Fibroblast of villous mesenchyme (primary cell): ENCODE results near the gene DEPDC7. TPM values are rescaled to one million over a fixed set of nuclear protein-coding genes. Genes with fewer than 3 reads are reported as not detected.

Experiments
- DNase-seq: peaks from one replicate; pipeline ENCODE4 v3.0.0-alpha.2; 2010; ENCODE audit warnings: low read depth
- H3K4me3 ChIP-seq: 2 replicates; pipeline ENCODE4 v1.5.1; 2011; ENCODE audit warnings: low read depth, mild to moderate bottlenecking, low read length
- small RNA-seq: library from RNA; depleted of rRNA; stranded (forward); fragments of <200 nt; gene quantifications from one replicate; pipeline ENCODE3, GENCODE V24; 2012
- total RNA-seq: library from RNA; depleted of rRNA; stranded (reverse); fragments of >200 nt; gene quantifications from 2 replicates; pipeline ENCODE4 v1.2.3, GENCODE V29; 2012
- TF ChIP-seq, protein P1 (sequence below): IDR thresholded peaks from 2 replicates; pipeline ENCODE4 v1.5.1; 2012; ENCODE audit warnings: low read depth, mild to moderate bottlenecking, low read length; ENCODE audit not compliant: insufficient read depth

Gene DEPDC7
- total RNA-seq, 1 donor, result 11.7 TPM

DNA sequence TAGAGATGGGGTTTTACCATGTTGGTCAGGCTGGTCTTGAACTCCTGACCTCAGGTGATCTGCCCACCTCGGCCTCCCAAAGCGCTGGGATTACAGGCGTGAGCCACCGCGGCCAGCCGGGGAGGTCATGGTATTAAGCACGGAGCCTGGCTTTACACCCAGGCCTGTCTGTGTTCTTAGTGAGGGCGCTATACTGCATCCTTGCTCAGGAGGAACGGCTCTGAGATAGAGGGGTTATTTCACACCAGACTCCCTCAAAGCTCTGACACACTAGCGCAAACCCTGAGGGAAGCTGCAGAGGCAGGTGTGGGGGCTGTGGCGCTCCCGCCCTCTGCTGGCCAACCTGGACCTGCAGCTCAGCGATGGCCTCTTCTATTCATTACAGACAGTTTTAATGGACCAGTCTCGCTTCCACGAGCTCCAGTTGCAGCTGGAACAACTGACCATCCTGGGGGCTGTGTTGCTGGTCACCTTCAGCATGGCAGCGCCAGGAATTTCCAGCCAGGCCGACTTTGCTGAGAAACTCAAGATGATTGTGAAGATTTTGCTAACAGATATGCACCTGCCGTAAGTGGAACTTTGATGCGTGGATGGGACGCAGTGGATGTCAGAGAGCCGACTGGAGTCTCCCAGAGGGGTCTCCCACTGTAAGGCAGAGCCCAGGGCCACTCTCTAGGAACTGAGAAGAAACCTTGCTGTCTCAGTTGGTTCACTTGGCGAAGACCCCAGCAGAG is 49.9 kb downstream of the DEPDC7 start:
- DNase-seq, result peak; percentile 68
- H3K4me3 ChIP-seq, result no peak overlapping the region
- TF ChIP-seq, protein P1, sequence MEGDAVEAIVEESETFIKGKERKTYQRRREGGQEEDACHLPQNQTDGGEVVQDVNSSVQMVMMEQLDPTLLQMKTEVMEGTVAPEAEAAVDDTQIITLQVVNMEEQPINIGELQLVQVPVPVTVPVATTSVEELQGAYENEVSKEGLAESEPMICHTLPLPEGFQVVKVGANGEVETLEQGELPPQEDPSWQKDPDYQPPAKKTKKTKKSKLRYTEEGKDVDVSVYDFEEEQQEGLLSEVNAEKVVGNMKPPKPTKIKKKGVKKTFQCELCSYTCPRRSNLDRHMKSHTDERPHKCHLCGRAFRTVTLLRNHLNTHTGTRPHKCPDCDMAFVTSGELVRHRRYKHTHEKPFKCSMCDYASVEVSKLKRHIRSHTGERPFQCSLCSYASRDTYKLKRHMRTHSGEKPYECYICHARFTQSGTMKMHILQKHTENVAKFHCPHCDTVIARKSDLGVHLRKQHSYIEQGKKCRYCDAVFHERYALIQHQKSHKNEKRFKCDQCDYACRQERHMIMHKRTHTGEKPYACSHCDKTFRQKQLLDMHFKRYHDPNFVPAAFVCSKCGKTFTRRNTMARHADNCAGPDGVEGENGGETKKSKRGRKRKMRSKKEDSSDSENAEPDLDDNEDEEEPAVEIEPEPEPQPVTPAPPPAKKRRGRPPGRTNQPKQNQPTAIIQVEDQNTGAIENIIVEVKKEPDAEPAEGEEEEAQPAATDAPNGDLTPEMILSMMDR, result peak; percentile 91

DNA sequence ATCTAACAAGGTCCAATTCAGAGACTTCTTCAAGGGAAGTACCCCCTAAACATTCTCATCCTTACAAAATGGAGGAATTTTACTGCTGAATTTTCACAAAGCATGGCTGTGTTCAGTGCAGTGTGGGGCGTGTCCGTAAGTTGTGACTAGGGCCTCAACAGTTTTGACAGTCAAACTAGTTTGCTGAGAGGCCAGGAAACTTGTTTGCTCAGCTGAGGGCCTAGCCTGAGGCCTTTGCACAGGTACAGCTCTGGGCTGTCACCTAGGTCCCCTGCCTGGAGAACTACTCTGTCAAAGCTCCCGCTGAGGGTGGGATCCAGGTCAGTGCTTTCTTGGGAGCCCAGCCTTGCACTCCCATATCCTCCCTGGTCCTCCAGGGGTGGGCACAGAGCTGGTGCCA is 51.6 kb downstream of the DEPDC7 start:
- TF ChIP-seq, protein P1, result no peak
- DNase-seq, result no peak
- no peak overlapping the region for H3K4me3 ChIP-seq

DNA sequence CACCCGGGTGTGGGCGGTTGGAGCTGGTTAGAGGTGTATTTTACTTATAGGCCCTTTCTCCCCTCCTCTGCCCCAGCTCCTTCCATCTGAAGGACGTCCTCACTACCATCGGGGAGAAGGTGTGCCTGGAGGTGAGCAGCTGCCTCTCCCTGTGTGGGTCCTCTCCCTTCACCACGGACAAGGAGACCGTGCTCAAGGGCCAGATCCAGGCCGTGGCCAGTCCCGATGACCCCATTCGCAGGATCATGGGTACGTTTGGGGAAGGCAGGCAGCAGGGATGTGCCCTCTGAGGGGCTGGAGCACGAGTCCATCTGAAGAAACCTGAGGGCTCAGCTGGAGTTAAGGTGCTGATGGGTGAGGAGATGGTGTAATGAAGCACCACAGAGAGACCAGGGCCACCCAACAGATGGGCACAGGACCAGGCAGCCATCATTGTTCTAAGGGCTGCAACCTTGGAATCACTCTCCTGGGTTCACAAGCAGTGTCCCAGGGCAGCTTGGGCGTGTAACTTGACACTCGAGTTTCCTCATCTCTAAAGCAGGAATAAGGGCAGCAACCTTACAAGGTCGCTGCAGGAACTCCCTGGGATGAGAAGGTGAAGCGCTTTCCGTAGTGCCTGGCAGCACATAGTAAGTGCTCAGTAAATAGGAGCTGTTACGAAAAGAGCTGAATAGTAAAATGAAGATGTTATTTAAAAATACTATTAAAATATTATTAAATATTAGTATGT is 53.1 kb downstream of the DEPDC7 start:
- DNase-seq, result no peak
- TF ChIP-seq, protein P1, result no peak
- no peak overlapping the region for H3K4me3 ChIP-seq

DNA sequence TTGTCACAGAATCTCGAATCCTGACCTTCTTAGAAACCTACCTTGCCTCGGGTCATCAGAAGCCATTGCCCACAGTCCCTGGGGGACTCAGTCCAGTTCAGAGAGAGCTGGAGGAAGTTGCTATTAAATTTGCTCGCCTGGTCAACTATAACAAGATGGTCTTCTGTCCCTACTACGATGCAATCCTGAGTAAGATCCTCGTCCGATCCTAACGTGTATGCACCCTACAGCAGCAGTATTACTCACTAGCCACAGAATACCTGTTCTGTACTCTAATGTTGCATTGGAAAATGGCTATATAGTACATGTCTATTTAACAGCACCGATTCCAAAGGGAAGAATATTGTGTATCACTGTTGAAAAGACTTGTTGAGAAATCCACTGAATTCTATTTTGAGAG is 56.8 kb downstream of the DEPDC7 start:
- DNase-seq, result no peak
- TF ChIP-seq, protein P1, result no peak
- H3K4me3 ChIP-seq, result no peak overlapping the region

Small RNAs within 50 kb of the gene (small RNA-seq; reads per million reads assigned to genes)
- not detected for gene RF00019

Other genes starting within 250 kb of the DEPDC7 start
- not detected in 2 replicates for gene CCDC73, start 221.2 kb upstream of the DEPDC7 start, total RNA-seq
- under 0.01 TPM in 2 replicates for gene PRRG4, start 186.0 kb upstream of the DEPDC7 start, total RNA-seq
- 19.0 and 26.8 TPM in 2 replicates for gene QSER1, start 123.1 kb upstream of the DEPDC7 start, total RNA-seq
- gene TCP11L1, start 23.7 kb downstream of the DEPDC7 start, total RNA-seq, result 32.5 and 37.1 TPM in 2 replicates
- 16.4 and 31.5 TPM in 2 replicates for gene CSTF3, start 145.6 kb downstream of the DEPDC7 start, total RNA-seq
- 75.1 and 121 TPM in 2 replicates for gene HIPK3, start 241.5 kb downstream of the DEPDC7 start, total RNA-seq